B cell (primary cell): ENCODE results near the gene ABR.
"Not testable (repeated sequence)": the region's sequence is repeated elsewhere in the genome, so short reads cannot be mapped to it uniquely, and the experiment has no call there.

Experiments used
- CTCF ChIP-seq: fragments of 200-600 bp; IDR thresholded peaks from one replicate; pipeline ENCODE4 v1.8.0; 2022; ENCODE audit warnings: antibody characterized with exemption, mild to moderate bottlenecking
- EZH2 ChIP-seq: IDR thresholded peaks from 2 replicates; pipeline ENCODE4 v1.6.1; 2012; ENCODE audit warnings: borderline replicate concordance, low read depth, mild to moderate bottlenecking, moderate library complexity, low read length; ENCODE audit not compliant: insufficient read depth, poor library complexity, severe bottlenecking

GRCh38 chr17:995324-995723, 184.5 kb downstream of the ABR start:
- TF ChIP-seq CTCF, EZH2: not testable (repeated sequence)
